PC-3 (cell line): ENCODE measurements around the gene DMD.

Experiments used
- CTCF ChIP-seq: fragments of 300-600 bp; sonication (generic); conservative IDR thresholded peaks from 2 replicates; pipeline ENCODE4 v1.5.1; 2017; ENCODE audit warnings: antibody characterized with exemption, low read depth, mild to moderate bottlenecking, low read length
- EZH2 ChIP-seq: fragments of 300-600 bp; sonication (generic); IDR thresholded peaks from one replicate; pipeline ENCODE4 v1.6.1; 2017; ENCODE audit warnings: antibody characterized with exemption, mild to moderate bottlenecking, low read length; ENCODE audit not compliant: unreplicated experiment
- EZH2phosphoT487 ChIP-seq: fragments of 300-600 bp; sonication (generic); IDR thresholded peaks from 2 replicates; pipeline ENCODE4 v1.6.1; 2018; ENCODE audit warnings: mild to moderate bottlenecking, antibody characterized with exemption, low read length, borderline replicate concordance

DNA sequence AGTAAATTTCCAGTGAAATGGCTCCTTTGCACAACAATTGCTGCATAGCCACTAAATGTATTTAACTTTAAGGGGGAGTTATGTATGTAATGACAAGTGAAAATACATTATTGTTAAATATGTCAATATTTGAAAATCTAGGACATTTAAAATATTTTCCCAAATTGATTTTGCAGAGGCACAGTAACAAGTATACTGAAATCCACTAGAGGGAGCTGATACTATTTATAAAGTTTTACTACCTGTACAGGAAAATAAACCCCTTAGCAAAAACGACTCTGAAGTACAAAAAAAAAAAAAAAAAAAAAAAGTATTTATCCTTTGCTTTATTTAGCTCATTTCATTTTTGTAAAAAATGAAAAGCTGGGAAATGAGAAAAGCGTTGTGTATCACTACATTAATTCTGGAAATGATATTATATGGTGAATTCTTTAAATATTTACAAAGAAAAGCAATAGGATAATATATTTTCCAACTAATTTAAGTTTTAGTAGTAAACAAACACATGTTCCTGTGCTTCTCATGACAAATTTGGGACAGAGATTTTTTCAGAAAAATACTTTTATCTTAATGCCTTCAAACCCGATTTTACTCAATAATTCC, 727.7 kb downstream of the DMD start:
- TF ChIP-seq CTCF (peak; percentile 45), EZH2 (no peak), EZH2phosphoT487 (no peak)
